Kidney (tissue), 14 donors: Measurements from ENCODE around the gene FASTK. TPM values are rescaled to one million over a fixed set of nuclear protein-coding genes. Genes with fewer than 3 reads are reported as not detected.

ENCODE experiments used
- DNase-seq, 5 donors: peaks; one replicate each; pipeline ENCODE4 v3.0.0-alpha.2; 2013 to 2020
- FAIRE-seq: peaks from 2 replicates; lab custom pipeline; 2012; peaks lifted over from hg19 to GRCh38; lab: Jason Lieb, UNC
- H3K27ac ChIP-seq, 2 donors: one replicate each; pipeline ENCODE4 v1.7.0; 2013; ENCODE audit warnings: low read depth in 2 of 2, low read length in 2 of 2, inconsistent platforms in 1 of 2
- H3K27me3 ChIP-seq: one replicate; pipeline ENCODE4 v1.7.1; 2013; ENCODE audit warnings: low read length, inconsistent platforms; ENCODE audit not compliant: control insufficient read depth, insufficient read depth
- H3K36me3 ChIP-seq, 3 donors: one replicate each; pipeline versions ENCODE4 v1.7.0 to v1.7.1; 2013; ENCODE audit warnings: low read length in 3 of 3, control low read depth in 1 of 3, inconsistent platforms in 1 of 3; ENCODE audit not compliant: insufficient read depth in 3 of 3, control insufficient read depth in 2 of 3
- H3K4me1 ChIP-seq, 3 donors: one replicate each; pipeline versions ENCODE4 v1.7.0 to v1.7.1; 2013; ENCODE audit warnings: low read length in 3 of 3, inconsistent platforms in 1 of 3, low read depth in 1 of 3; ENCODE audit not compliant: control insufficient read depth in 2 of 3, insufficient read depth in 2 of 3
- H3K4me3 ChIP-seq, 3 donors: one replicate each; pipeline versions ENCODE4 v1.7.0 to v1.8.1; 2013; ENCODE audit warnings: low read length in 3 of 3, control low read depth in 1 of 3, inconsistent platforms in 1 of 3
- H3K9ac ChIP-seq, 3 donors: one replicate each; pipeline versions ENCODE4 v1.7.0 to v1.7.1; 2013; ENCODE audit warnings: low read length in 3 of 3, control low read depth in 1 of 3, inconsistent platforms in 1 of 3
- H3K9me3 ChIP-seq, 3 donors: one replicate each; pipeline versions ENCODE4 v1.7.0 to v1.7.1; 2013; ENCODE audit warnings: low read length in 3 of 3, control low read depth in 1 of 3, inconsistent platforms in 1 of 3; ENCODE audit not compliant: control insufficient read depth in 2 of 3, insufficient read depth in 1 of 3
- intact Hi-C: fragments of 100-400 bp; cut with DNase I; formaldehyde crosslinking; loops from one replicate; pipeline ENCODE4 v1.11.1; 2022
- polyA plus RNA-seq: library from polyadenylated mRNA; stranded (reverse); fragments of 350-450 nt; fragmentation: Illumina TruSeq; extraction: RNeasy Lipid Tissue Mini Kit (QIAGEN cat#74804); gene quantifications from one replicate; pipeline ENCODE4 v1.2.3, GENCODE V29; 2014; ENCODE audit warnings: low read depth, low replicate concordance; ENCODE audit not compliant: insufficient read depth
- total RNA-seq: library from RNA; stranded (reverse); fragmentation: NEBNext Ultra II Directional; extraction: Animal tissue kit (Norgen Biotek cat#: 25700); gene quantifications from one replicate; pipeline ENCODE4 v1.2.1, GENCODE V29; 2021
- TF ChIP-seq, protein P1 (sequence below): IDR thresholded peaks from 3 replicates; pipeline ENCODE4 v1.5.1; 2012; ENCODE audit warnings: mild to moderate bottlenecking, moderate library complexity, borderline replicate concordance; ENCODE audit not compliant: insufficient read depth; ENCODE audit errors: extremely low read depth
- donor health status: control.
- donor health status: control.
- donor health status: control.
- donor health status: control.
- donor health status: control.
- donor health status: DM: yes; HTN: yes; CAD: no.
- donor health status: Normal renal cell carcinoma (clear cell type).

The FASTK gene
- total and polyA plus RNA-seq, 2 donors from 2014 or later = 71.2 to 116 TPM

DNA sequence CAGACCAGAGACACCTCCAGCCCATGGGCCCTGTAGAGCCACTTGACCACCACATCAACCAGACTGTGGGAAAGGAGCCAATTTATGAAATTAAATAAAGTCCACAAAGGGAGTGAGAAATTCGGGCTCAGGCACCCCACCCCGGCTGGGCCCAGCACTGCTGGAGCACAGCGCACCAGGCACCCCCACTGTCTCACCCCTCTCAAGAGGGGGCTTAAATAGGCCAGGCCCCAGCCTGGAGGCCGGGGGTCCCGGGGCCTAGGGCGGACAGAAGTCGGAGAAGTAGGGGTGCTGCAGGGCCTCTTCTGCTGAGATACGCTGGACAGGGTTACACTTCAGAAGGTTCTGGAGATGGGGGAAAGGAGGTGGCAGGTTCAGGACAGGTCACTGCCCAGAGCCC lies 26.9 kb downstream of the FASTK start:
- Histone ChIP-seq H3K36me3 (no peaks in the 10 kb centered on the region), H3K27me3 (no peaks in the 10 kb centered on the region), H3K9me3 (no peaks in the 10 kb centered on the region), H3K9ac (no peak overlapping the region), H3K4me1 (peaks cover 2 to 14% (median 7%) of the 10 kb centered on the region in 3 donors), H3K27ac (no peak overlapping the region), H3K4me3 (no peak overlapping the region)
- intact Hi-C loops = no loop called here
- TF ChIP-seq, protein P1, sequence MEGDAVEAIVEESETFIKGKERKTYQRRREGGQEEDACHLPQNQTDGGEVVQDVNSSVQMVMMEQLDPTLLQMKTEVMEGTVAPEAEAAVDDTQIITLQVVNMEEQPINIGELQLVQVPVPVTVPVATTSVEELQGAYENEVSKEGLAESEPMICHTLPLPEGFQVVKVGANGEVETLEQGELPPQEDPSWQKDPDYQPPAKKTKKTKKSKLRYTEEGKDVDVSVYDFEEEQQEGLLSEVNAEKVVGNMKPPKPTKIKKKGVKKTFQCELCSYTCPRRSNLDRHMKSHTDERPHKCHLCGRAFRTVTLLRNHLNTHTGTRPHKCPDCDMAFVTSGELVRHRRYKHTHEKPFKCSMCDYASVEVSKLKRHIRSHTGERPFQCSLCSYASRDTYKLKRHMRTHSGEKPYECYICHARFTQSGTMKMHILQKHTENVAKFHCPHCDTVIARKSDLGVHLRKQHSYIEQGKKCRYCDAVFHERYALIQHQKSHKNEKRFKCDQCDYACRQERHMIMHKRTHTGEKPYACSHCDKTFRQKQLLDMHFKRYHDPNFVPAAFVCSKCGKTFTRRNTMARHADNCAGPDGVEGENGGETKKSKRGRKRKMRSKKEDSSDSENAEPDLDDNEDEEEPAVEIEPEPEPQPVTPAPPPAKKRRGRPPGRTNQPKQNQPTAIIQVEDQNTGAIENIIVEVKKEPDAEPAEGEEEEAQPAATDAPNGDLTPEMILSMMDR = no peak
- no peak for DNase-seq
- FAIRE-seq = no peak

DNA sequence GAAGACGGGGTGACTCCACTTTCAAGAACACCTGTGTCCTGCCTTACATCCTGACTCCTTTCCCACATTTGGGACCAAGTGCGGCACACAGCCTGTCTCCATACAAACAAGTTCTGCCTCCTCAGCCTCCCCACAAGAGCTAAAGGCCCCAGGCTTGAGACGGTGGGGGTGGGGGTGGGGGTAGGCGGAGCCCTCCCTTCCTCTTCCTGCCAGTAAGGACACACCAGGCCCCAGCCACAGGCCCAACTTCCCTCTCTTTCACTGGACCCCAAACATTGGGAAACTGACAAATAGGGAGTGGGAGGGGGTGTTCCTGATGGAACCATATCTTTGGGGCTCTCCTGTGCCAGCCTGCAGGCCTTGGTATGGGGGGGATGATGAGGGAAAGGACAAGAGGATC lies 27.5 kb downstream of the FASTK start:
- DNase-seq (no peak), FAIRE-seq (no peak)
- H3K36me3 ChIP-seq = no peaks in the 10 kb centered on the region
- no peak overlapping the region for H3K4me3 ChIP-seq
- H3K9ac ChIP-seq = no peak overlapping the region
- intact Hi-C loops = no loop called here
- TF ChIP-seq, protein P1 = no peak
- H3K27me3 ChIP-seq = no peaks in the 10 kb centered on the region
- peaks cover 0 to 9% (median 3%) of the 10 kb centered on the region in 3 donors for H3K4me1 ChIP-seq
- no peak overlapping the region for H3K27ac ChIP-seq
- no peaks in the 10 kb centered on the region for H3K9me3 ChIP-seq

DNA sequence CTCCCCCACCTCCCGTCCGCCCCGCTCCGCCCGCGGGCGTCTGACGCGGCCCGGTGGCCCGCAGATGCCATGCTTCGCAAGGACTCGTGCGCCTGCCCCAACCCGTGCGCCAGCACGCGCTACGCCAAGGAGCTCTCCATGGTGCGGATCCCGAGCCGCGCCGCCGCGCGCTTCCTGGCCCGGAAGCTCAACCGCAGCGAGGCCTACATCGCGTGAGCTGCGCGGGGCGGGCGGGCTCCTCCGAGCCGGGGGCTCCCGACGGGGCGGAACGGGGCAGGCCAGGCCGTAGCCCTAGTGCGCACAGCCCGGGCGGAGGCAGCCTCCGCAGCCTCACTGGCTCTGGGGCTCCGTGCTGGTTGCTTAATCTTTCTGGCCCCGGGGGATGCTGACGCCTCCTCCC lies 29.5 kb downstream of the FASTK start:
- peak in 4 of 5 donors; percentile 85 to 91 (median 88) for DNase-seq
- FAIRE-seq = no peak
- H3K4me3 ChIP-seq = no peak overlapping the region

More for the DNA sequence above, 29.5 kb downstream of the FASTK start:
- Histone ChIP-seq H3K36me3 (no peaks in the 10 kb centered on the region), H3K4me1 (no peaks in the 10 kb centered on the region), H3K27me3 (no peaks in the 10 kb centered on the region), H3K9me3 (no peaks in the 10 kb centered on the region), H3K9ac (no peak overlapping the region), H3K27ac (no peak overlapping the region)
- TF ChIP-seq, protein P1 = no peak
- intact Hi-C loops = no loop called here
